Measurements from ENCODE around the gene MGAT1.
"Not testable (repeated sequence)": the region's sequence is repeated elsewhere in the genome, so short reads cannot be mapped to it uniquely, and the experiment has no call there.

DNA sequence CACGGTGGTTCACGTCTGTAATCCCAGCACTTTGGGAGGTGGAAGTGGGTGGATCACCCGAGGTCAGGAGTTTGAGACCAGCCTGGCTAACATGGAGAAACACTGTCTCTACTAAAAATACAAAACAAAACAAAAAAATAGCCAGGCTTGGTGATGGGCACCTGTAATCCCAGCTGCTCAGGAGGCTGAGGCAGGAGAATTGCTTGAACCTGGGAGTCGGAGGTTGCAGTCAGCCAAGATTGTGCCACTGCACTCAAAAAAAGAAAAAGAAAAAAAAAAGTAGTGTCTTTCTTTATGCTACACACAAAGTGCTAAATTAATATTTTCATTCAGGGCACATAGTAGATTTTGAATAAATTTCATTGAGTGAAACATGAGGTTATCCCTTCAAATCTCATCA lies 61.7 kb downstream of the MGAT1 start:
- TF ChIP-seq POLR2A (IDR thresholded peaks at IDR 0.05), result not testable (repeated sequence)
- TF ChIP-seq, protein P1, sequence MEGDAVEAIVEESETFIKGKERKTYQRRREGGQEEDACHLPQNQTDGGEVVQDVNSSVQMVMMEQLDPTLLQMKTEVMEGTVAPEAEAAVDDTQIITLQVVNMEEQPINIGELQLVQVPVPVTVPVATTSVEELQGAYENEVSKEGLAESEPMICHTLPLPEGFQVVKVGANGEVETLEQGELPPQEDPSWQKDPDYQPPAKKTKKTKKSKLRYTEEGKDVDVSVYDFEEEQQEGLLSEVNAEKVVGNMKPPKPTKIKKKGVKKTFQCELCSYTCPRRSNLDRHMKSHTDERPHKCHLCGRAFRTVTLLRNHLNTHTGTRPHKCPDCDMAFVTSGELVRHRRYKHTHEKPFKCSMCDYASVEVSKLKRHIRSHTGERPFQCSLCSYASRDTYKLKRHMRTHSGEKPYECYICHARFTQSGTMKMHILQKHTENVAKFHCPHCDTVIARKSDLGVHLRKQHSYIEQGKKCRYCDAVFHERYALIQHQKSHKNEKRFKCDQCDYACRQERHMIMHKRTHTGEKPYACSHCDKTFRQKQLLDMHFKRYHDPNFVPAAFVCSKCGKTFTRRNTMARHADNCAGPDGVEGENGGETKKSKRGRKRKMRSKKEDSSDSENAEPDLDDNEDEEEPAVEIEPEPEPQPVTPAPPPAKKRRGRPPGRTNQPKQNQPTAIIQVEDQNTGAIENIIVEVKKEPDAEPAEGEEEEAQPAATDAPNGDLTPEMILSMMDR (IDR thresholded peaks at IDR 0.05), result not testable (repeated sequence)

Measured in uterus (tissue), 2 donors.